OCI-LY1 (cell line): ENCODE results near the gene ADAM22.

Source experiments
- H2AFZ ChIP-seq: fragments of 200-600 bp; sonication (generic), shearing (Covaris generic); 2 replicates; pipeline ENCODE4 v1.6.0; 2014; ENCODE audit warnings: antibody characterized with exemption, mild to moderate bottlenecking, low read length
- H3F3A ChIP-seq: fragments of 200-600 bp; sonication (generic), shearing (Covaris generic); 2 replicates; pipeline ENCODE4 v1.6.0; 2014; ENCODE audit warnings: mild to moderate bottlenecking, antibody characterized with exemption, low read length, moderate library complexity; ENCODE audit not compliant: insufficient read depth
- H3K27ac ChIP-seq: fragments of 200-600 bp; sonication (generic); 2 replicates; pipeline ENCODE4 v1.5.1; 2014; ENCODE audit warnings: low read length, mixed run types, mild to moderate bottlenecking, low read depth; ENCODE audit not compliant: poor library complexity, severe bottlenecking
- H3K27me3 ChIP-seq: fragments of 200-600 bp; sonication (generic); 2 replicates; pipeline ENCODE4 v1.6.0; 2014; ENCODE audit warnings: antibody characterized with exemption, mild to moderate bottlenecking, low read length, moderate library complexity; ENCODE audit not compliant: insufficient read depth
- H3K36me3 ChIP-seq: fragments of 200-600 bp; sonication (generic); 2 replicates; pipeline ENCODE4 v1.6.1; 2014; ENCODE audit warnings: mild to moderate bottlenecking, antibody characterized with exemption, low read length, moderate library complexity, mixed read lengths; ENCODE audit not compliant: insufficient read depth
- H3K4me1 ChIP-seq: fragments of 200-600 bp; sonication (generic); 2 replicates; pipeline ENCODE4 v1.5.1; 2014; ENCODE audit warnings: mild to moderate bottlenecking, low read length, moderate library complexity; ENCODE audit not compliant: insufficient read depth, severe bottlenecking
- H3K4me2 ChIP-seq: fragments of 200-600 bp; sonication (generic), shearing (Covaris generic); 2 replicates; pipeline ENCODE4 v1.6.1; 2014; ENCODE audit warnings: low read length
- H3K4me3 ChIP-seq: fragments of 200-600 bp; sonication (generic); 2 replicates; pipeline ENCODE4 v1.5.1; 2014; ENCODE audit warnings: low read length, low read depth, mild to moderate bottlenecking, mixed read lengths; ENCODE audit not compliant: poor library complexity, severe bottlenecking
- H3K79me2 ChIP-seq: fragments of 200-600 bp; shearing (Covaris generic); 2 replicates; pipeline ENCODE4 v1.6.1; 2016; ENCODE audit warnings: mixed run types, low read length, mixed read lengths; ENCODE audit not compliant: insufficient read depth
- H3K9ac ChIP-seq: fragments of 200-600 bp; sonication (generic), shearing (Covaris generic); 2 replicates; pipeline ENCODE4 v1.6.1; 2014; ENCODE audit warnings: mild to moderate bottlenecking, low read length, mixed read lengths
- H3K9me2 ChIP-seq: fragments of 200-600 bp; sonication (generic), shearing (Covaris generic); 2 replicates; pipeline ENCODE4 v1.6.1; 2014; ENCODE audit warnings: low read depth, mild to moderate bottlenecking, low read length, mixed read lengths
- H3K9me3 ChIP-seq: fragments of 200-600 bp; shearing (Covaris generic); 2 replicates; pipeline ENCODE4 v1.6.1; 2014; ENCODE audit warnings: low read length, mixed read lengths
- H4K20me1 ChIP-seq: fragments of 200-600 bp; sonication (generic), shearing (Covaris generic); 2 replicates; pipeline ENCODE4 v1.6.0; 2016; ENCODE audit warnings: mild to moderate bottlenecking, low read length; ENCODE audit not compliant: insufficient read depth
- EZH2 ChIP-seq: fragments of 200-600 bp; sonication (generic), shearing (Covaris generic); IDR thresholded peaks from 2 replicates; pipeline ENCODE4 v1.8.0; 2017; ENCODE audit warnings: borderline replicate concordance, mixed run types, mild to moderate bottlenecking, antibody characterized with exemption, low read length, moderate library complexity, mixed read lengths
- TF ChIP-seq, protein P1 (sequence below): fragments of 200-600 bp; sonication (generic), shearing (Covaris generic); IDR thresholded peaks from 2 replicates; pipeline ENCODE4 v1.5.1; 2017; ENCODE audit warnings: mild to moderate bottlenecking, antibody characterized with exemption, low read length, moderate library complexity, mixed read lengths

Gene ADAM22

DNA sequence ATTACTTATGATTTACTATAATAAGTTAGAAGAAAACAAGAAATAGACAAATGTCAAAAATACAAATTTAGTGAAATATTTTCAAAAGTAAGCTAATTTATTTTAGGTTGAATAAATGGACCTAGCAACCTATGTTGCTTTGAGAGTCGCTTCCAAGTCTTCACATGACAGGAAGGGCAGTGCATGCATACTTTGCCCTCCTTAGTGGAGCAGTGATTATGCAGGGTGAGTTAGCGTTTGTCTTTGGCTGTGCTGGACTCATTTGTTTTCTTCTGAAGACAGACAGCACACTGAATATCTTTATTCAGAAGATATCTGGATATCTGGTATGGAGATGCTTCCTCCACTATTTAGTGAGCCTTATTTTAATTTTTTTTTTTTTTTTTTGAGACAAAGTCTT is 183.3 kb downstream of the ADAM22 start:
- H3K4me2 ChIP-seq, result no peak overlapping the region
- no peak for TF ChIP-seq EZH2
- TF ChIP-seq, protein P1, sequence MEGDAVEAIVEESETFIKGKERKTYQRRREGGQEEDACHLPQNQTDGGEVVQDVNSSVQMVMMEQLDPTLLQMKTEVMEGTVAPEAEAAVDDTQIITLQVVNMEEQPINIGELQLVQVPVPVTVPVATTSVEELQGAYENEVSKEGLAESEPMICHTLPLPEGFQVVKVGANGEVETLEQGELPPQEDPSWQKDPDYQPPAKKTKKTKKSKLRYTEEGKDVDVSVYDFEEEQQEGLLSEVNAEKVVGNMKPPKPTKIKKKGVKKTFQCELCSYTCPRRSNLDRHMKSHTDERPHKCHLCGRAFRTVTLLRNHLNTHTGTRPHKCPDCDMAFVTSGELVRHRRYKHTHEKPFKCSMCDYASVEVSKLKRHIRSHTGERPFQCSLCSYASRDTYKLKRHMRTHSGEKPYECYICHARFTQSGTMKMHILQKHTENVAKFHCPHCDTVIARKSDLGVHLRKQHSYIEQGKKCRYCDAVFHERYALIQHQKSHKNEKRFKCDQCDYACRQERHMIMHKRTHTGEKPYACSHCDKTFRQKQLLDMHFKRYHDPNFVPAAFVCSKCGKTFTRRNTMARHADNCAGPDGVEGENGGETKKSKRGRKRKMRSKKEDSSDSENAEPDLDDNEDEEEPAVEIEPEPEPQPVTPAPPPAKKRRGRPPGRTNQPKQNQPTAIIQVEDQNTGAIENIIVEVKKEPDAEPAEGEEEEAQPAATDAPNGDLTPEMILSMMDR, result no peak
- H3K9ac ChIP-seq, result no peak overlapping the region

DNA sequence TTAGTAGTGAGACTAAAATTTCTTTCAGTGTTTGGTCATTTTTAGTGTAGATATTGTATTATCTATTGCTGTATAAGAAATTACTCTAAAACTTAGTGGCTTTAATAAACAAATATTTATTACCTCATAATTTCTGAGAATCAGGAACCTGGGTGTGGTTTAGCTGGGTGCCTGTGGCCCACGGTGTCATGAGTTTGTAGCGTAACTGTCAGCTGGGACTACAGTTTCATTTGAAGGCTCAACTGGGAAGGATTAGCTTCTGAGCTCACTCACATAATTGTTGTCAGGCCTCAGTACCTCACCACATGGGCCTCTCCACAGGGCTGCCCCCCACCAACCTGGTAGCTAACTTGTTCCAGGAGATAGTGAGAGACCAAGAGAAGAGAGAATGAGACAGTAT is 187.3 kb downstream of the ADAM22 start:
- no peak overlapping the region for H3K27ac ChIP-seq
- H3K27me3 ChIP-seq, result no peaks in the 10 kb centered on the region
- H3K9me3 ChIP-seq, result no peaks in the 10 kb centered on the region
- H3K4me3 ChIP-seq, result no peak overlapping the region
- no peak overlapping the region for H2AFZ ChIP-seq
- H4K20me1 ChIP-seq, result no peaks in the 10 kb centered on the region
- TF ChIP-seq, protein P1, result no peak
- TF ChIP-seq EZH2, result no peak
- H3K79me2 ChIP-seq, result no peaks in the 10 kb centered on the region
- no peak overlapping the region for H3K9ac ChIP-seq
- no peaks in the 10 kb centered on the region for H3F3A ChIP-seq
- H3K9me2 ChIP-seq, result no peaks in the 10 kb centered on the region
- no peaks in the 10 kb centered on the region for H3K4me1 ChIP-seq
- no peak overlapping the region for H3K4me2 ChIP-seq
- no peaks in the 10 kb centered on the region for H3K36me3 ChIP-seq

More for the DNA sequence above, 183.3 kb downstream of the ADAM22 start:
- Histone ChIP-seq H3K79me2 (no peaks in the 10 kb centered on the region), H3K9me3 (no peaks in the 10 kb centered on the region), H3K27ac (no peak overlapping the region), H3K27me3 (no peaks in the 10 kb centered on the region), H3K4me1 (no peaks in the 10 kb centered on the region), H3K9me2 (no peaks in the 10 kb centered on the region), H3K4me3 (no peak overlapping the region), H3K36me3 (no peaks in the 10 kb centered on the region), H4K20me1 (no peaks in the 10 kb centered on the region), H3F3A (no peaks in the 10 kb centered on the region), H2AFZ (no peak overlapping the region)

DNA sequence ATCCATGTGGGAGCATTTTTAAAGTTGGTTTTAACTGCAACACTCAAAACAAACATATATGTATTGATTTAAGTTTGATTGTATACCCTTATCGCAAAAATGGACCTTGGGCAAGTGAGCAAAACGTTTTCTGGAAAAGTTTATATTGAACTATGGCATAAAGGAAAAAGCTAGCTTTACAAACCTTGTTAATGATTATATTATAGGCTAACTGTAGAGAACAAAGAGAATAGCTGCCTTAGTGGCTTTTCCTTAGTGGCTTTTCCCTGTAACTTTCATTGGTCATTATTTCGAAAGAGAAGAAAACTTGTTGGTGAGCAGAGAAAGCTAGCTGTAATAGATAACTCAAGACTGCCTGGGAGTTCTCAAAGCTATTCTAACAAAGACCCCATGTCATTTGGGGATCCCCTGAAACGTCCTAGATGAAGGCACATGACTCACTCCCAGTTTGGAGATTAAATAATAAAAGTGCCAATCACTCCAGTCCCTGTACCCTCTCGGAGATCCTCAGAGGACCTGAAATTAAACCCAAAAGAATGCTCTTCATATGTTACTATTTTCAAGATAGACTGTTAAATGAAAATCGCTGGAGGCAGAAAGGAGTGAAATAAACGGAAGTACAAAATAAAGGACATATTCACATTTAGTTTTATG is 193.7 kb downstream of the ADAM22 start:
- TF ChIP-seq, protein P1, result no peak
- no peak for TF ChIP-seq EZH2
- no peak overlapping the region for H3K4me2 ChIP-seq
- H3K4me3 ChIP-seq, result no peak overlapping the region
- no peaks in the 10 kb centered on the region for H4K20me1 ChIP-seq
- no peaks in the 10 kb centered on the region for H3K36me3 ChIP-seq
- no peak overlapping the region for H2AFZ ChIP-seq
- H3K27ac ChIP-seq, result no peak overlapping the region
- H3K79me2 ChIP-seq, result no peaks in the 10 kb centered on the region
- peaks cover 6% of the 10 kb centered on the region for H3K4me1 ChIP-seq
- no peaks in the 10 kb centered on the region for H3K27me3 ChIP-seq
- no peaks in the 10 kb centered on the region for H3F3A ChIP-seq
- H3K9me2 ChIP-seq, result no peaks in the 10 kb centered on the region
- H3K9ac ChIP-seq, result no peak overlapping the region
- no peaks in the 10 kb centered on the region for H3K9me3 ChIP-seq
